HepG2 (cell line): ENCODE measurements around the gene GLYR1. TPM values are rescaled to one million over a fixed set of nuclear protein-coding genes. Genes with fewer than 3 reads are reported as not detected.

ENCODE experiments used
- HNRNPL ChIP-seq: fragments of 200-400 bp; formaldehyde crosslinking; IDR thresholded peaks from 2 replicates; pipeline ENCODE4 v1.6.1; 2017; ENCODE audit warnings: mild to moderate bottlenecking, low read depth, low read length
- NFE2L2 ChIP-seq: fragments of 150-350 bp; IDR thresholded peaks from 2 replicates; pipeline ENCODE4 v1.6.1; 2014; ENCODE audit warnings: low read length
- REPIN1 ChIP-seq: sonication (generic); formaldehyde crosslinking; IDR thresholded peaks from 2 replicates; pipeline ENCODE4 v1.8.0; 2022; ENCODE audit warnings: missing genetic modification reagents, low read depth, mild to moderate bottlenecking, borderline replicate concordance
- SIN3B ChIP-seq: fragments of 150-350 bp; IDR thresholded peaks from 2 replicates; pipeline ENCODE4 v1.6.1; 2014; ENCODE audit warnings: low read length
- SP4 ChIP-seq: sonication (generic); formaldehyde crosslinking; IDR thresholded peaks from 2 replicates; pipeline ENCODE4 v1.8.1; 2023; ENCODE audit warnings: mild to moderate bottlenecking, missing genetic modification reagents
- ZNF431 ChIP-seq: sonication (generic); formaldehyde crosslinking; IDR thresholded peaks from 2 replicates; pipeline ENCODE4 v1.9.0; 2022; ENCODE audit warnings: missing genetic modification reagents, low read depth, mild to moderate bottlenecking, borderline replicate concordance
- ZNF598 ChIP-seq: sonication (generic); formaldehyde crosslinking; IDR thresholded peaks from 2 replicates; pipeline ENCODE4 v1.5.1; 2020; ENCODE audit warnings: mild to moderate bottlenecking, missing genetic modification reagents, borderline replicate concordance
- ZNF83 ChIP-seq: sonication (generic); formaldehyde crosslinking; IDR thresholded peaks from 2 replicates; pipeline ENCODE4 v1.4.0; 2020; ENCODE audit warnings: missing genetic modification reagents, mild to moderate bottlenecking, borderline replicate concordance
- polyA plus RNA-seq, 8 experiments: library from polyadenylated mRNA; depleted of rRNA in 3 of 8; stranded (reverse) in 7 of 8; unstranded in 1 of 8; fragments of >200 nt; fragmentation: Illumina TruSeq in 4 of 8; extraction: Trizol in 4 of 8; gene quantifications; 2 replicates each; pipeline versions ENCODE4 v1.2.1 to v1.2.3, GENCODE V29; 2011 to 2016; ENCODE audit warnings: low read depth in 4 of 8, missing spikeins in 1 of 8, mixed read lengths in 1 of 8; ENCODE audit not compliant: insufficient read depth in 1 of 8
- total RNA-seq, 5 experiments: library from RNA; depleted of rRNA; stranded (reverse); fragments of >200 nt; fragmentation: Illumina TruSeq; extraction: Trizol; gene quantifications; 2 replicates each; pipeline ENCODE4 v1.2.3, GENCODE V29; 2016; ENCODE audit warnings: low read depth in 1 of 5
- TF ChIP-seq, protein P1 (sequence below): sonication (generic); formaldehyde crosslinking; IDR thresholded peaks from 2 replicates; pipeline ENCODE4 v1.5.0; 2020; ENCODE audit warnings: missing genetic modification reagents
- TF ChIP-seq, protein P2 (sequence below), 2 experiments: sonication (generic) in 1 of 2; formaldehyde crosslinking in 1 of 2; IDR thresholded peaks; 2 replicates each; pipeline versions ENCODE4 v1.5.1 to v1.6.1; 2011 to 2020; ENCODE audit warnings: borderline replicate concordance in 1 of 2, low read depth in 1 of 2, low read length in 1 of 2, mild to moderate bottlenecking in 1 of 2, missing genetic modification reagents in 1 of 2, moderate library complexity in 1 of 2
- TF ChIP-seq, protein P3 (sequence below): sonication (generic); formaldehyde crosslinking; IDR thresholded peaks from 2 replicates; pipeline ENCODE4 v1.4.0; 2020; ENCODE audit warnings: missing genetic modification reagents

Gene GLYR1
- total and polyA plus RNA-seq, 2 of the 13 experiments (the other 11 are each of a cell fraction or from before 2014, with no cell fraction given), result 28.3 to 48.7 TPM

DNA sequence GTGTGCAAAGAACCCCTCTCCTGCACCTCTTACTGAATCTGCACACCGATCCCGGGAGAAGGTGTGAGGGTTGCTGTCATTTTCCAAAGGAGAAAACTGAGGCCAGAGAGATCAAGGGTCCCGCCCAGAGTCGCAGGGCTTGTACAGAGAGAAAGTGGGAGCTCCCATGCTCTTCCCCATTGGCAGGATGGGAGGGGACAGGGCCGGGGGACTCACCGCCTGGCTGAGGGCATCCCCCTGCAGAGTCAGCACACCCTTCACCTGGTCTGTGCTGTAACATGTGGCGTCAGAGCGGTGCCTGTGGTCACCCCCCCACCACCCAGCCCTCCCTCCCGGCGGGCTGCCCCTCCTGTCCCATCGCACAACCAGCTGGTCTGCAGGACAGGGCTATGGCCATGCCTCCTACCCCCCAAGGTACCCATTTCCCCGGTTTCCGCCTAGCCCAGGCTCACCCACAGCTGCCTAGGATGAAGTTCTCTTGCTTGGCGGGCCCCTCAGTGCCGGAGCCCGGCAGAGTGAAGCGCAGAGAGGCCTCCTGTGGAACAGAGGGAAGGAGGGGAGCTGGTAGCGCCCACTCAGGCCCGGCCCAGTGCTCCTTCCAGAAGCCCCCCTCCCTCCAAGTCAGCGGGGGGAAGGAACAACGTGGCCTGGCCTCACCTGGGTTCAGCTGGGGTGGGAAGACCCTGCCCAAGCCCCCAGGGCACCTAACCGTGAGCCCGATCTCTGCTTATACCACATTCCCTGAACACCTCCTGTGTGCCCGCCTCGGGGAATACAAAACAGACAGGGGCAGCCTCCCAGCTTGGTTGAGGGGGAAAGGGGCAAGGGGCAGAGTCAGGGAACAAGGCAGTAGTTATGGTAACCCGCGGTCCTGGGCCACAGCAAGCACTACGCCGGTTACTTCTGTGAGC lies 45.8 kb downstream of the GLYR1 start (continued):
- TF ChIP-seq ZNF431 (CRISPR knock-in tag), result no peak
- TF ChIP-seq, protein P1, sequence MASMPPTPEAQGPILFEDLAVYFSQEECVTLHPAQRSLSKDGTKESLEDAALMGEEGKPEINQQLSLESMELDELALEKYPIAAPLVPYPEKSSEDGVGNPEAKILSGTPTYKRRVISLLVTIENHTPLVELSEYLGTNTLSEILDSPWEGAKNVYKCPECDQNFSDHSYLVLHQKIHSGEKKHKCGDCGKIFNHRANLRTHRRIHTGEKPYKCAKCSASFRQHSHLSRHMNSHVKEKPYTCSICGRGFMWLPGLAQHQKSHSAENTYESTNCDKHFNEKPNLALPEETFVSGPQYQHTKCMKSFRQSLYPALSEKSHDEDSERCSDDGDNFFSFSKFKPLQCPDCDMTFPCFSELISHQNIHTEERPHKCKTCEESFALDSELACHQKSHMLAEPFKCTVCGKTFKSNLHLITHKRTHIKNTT (CRISPR knock-in tag), result no peak
- no peak for TF ChIP-seq REPIN1 (CRISPR knock-in tag)
- TF ChIP-seq ZNF83, result no peak
- TF ChIP-seq SP4, result 0 out of 2 replicates have a peak, but pooled peaks have one; percentile 5
- TF ChIP-seq, protein P2, sequence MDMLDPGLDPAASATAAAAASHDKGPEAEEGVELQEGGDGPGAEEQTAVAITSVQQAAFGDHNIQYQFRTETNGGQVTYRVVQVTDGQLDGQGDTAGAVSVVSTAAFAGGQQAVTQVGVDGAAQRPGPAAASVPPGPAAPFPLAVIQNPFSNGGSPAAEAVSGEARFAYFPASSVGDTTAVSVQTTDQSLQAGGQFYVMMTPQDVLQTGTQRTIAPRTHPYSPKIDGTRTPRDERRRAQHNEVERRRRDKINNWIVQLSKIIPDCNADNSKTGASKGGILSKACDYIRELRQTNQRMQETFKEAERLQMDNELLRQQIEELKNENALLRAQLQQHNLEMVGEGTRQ (IDR thresholded peaks at IDR 0.05; ENCODE audit: low read depth, low read length), result no peak
- TF ChIP-seq, protein P2 (CRISPR knock-in tag; IDR thresholded peaks at IDR 0.05; ENCODE audit: borderline replicate concordance), result no peak
- TF ChIP-seq SIN3B, result no peak
- TF ChIP-seq, protein P3, sequence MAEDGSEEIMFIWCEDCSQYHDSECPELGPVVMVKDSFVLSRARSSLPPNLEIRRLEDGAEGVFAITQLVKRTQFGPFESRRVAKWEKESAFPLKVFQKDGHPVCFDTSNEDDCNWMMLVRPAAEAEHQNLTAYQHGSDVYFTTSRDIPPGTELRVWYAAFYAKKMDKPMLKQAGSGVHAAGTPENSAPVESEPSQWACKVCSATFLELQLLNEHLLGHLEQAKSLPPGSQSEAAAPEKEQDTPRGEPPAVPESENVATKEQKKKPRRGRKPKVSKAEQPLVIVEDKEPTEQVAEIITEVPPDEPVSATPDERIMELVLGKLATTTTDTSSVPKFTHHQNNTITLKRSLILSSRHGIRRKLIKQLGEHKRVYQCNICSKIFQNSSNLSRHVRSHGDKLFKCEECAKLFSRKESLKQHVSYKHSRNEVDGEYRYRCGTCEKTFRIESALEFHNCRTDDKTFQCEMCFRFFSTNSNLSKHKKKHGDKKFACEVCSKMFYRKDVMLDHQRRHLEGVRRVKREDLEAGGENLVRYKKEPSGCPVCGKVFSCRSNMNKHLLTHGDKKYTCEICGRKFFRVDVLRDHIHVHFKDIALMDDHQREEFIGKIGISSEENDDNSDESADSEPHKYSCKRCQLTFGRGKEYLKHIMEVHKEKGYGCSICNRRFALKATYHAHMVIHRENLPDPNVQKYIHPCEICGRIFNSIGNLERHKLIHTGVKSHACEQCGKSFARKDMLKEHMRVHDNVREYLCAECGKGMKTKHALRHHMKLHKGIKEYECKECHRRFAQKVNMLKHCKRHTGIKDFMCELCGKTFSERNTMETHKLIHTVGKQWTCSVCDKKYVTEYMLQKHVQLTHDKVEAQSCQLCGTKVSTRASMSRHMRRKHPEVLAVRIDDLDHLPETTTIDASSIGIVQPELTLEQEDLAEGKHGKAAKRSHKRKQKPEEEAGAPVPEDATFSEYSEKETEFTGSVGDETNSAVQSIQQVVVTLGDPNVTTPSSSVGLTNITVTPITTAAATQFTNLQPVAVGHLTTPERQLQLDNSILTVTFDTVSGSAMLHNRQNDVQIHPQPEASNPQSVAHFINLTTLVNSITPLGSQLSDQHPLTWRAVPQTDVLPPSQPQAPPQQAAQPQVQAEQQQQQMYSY (CRISPR knock-in tag), result no peak
- 0 out of 2 replicates have a peak, but pooled peaks have one; percentile 45 for TF ChIP-seq ZNF598
- TF ChIP-seq HNRNPL, result no peak
- TF ChIP-seq NFE2L2, result no peak
